PC-3 (cell line): Measurements from ENCODE around the gene SLC38A10. TPM values are rescaled to one million over a fixed set of nuclear protein-coding genes. Genes with fewer than 3 reads are reported as not detected.

Experiments used
- ATAC-seq: fragments of 200-7000 bp; cut with Tn5 transposase; 2 replicates; pipeline ENCODE4 v1.9.1; 2020; ENCODE audit warnings: mild to moderate bottlenecking, moderate library complexity
- BruUV-seq: library from RNA; stranded (reverse); fragments of 400-500 nt; replicated peaks from 2 replicates; lab custom pipeline; 2021; lab: Mats Ljungman, UMichigan
- CTCF ChIA-PET: fragments of 300-600 bp; sonication (Branson Sonifier 250); formaldehyde crosslinking; loops from one replicate; lab custom pipeline; 2022; ENCODE audit warnings: antibody characterized with exemption; lab: Charles Lee
- POLR2A ChIA-PET: fragments of 300-600 bp; sonication (Branson Sonifier 250); formaldehyde crosslinking; loops from one replicate; lab custom pipeline; 2022; ENCODE audit warnings: antibody characterized with exemption; ENCODE audit not compliant: unreplicated experiment; lab: Charles Lee
- DNase-seq: peaks from one replicate; pipeline ENCODE4 v3.0.0-alpha.2; 2015
- H2AFZ ChIP-seq: fragments of 300-600 bp; sonication (generic); 2 replicates; pipeline ENCODE4 v1.6.0; 2016; ENCODE audit warnings: antibody characterized with exemption, low read length
- H3F3A ChIP-seq: fragments of 300-600 bp; sonication (generic); one replicate; pipeline ENCODE4 v1.6.0; 2017; ENCODE audit warnings: antibody characterized with exemption, low read length, control low read depth, mild to moderate bottlenecking; ENCODE audit not compliant: unreplicated experiment
- H3K27ac ChIP-seq: fragments of 300-600 bp; sonication (generic); 2 replicates; pipeline ENCODE4 v1.5.1; 2016; ENCODE audit warnings: mild to moderate bottlenecking, low read length
- H3K27me3 ChIP-seq: fragments of 300-600 bp; sonication (generic); 2 replicates; pipeline ENCODE4 v1.6.1; 2016; ENCODE audit warnings: low read length, mixed read lengths
- H3K36me3 ChIP-seq: fragments of 300-600 bp; sonication (generic); 2 replicates; pipeline ENCODE4 v1.6.1; 2016; ENCODE audit warnings: low read depth, mixed run types, low read length, mixed read lengths
- H3K4me1 ChIP-seq: fragments of 300-600 bp; sonication (generic); 2 replicates; pipeline ENCODE4 v1.5.1; 2016; ENCODE audit warnings: low read length; ENCODE audit not compliant: insufficient read depth
- H3K4me2 ChIP-seq: fragments of 300-600 bp; sonication (generic); 2 replicates; pipeline ENCODE4 v1.6.0; 2016; ENCODE audit warnings: low read length
- H3K4me3 ChIP-seq: fragments of 300-600 bp; sonication (generic); 2 replicates; pipeline ENCODE4 v1.5.1; 2016; ENCODE audit warnings: mild to moderate bottlenecking, low read length, mixed read lengths
- H3K79me2 ChIP-seq: fragments of 300-600 bp; sonication (generic); 2 replicates; pipeline ENCODE4 v1.6.1; 2017; ENCODE audit warnings: low read length, mixed read lengths
- H3K9ac ChIP-seq: fragments of 300-600 bp; sonication (generic); 2 replicates; pipeline ENCODE4 v1.6.0; 2016; ENCODE audit warnings: mild to moderate bottlenecking, low read length
- H3K9me2 ChIP-seq: fragments of 300-600 bp; sonication (generic); replicated peaks from 2 replicates; pipeline ENCODE4 v1.6.1; 2016; ENCODE audit warnings: mixed run types, low read length, mixed read lengths
- H3K9me3 ChIP-seq: fragments of 300-600 bp; sonication (generic); 2 replicates; pipeline ENCODE4 v1.6.1; 2016; ENCODE audit warnings: low read length, mixed read lengths
- H4K20me1 ChIP-seq: fragments of 300-600 bp; sonication (generic); 2 replicates; pipeline ENCODE4 v1.6.1; 2016; ENCODE audit warnings: low read length, mixed read lengths
- CTCF ChIP-seq: fragments of 300-600 bp; sonication (generic); conservative IDR thresholded peaks from 2 replicates; pipeline ENCODE4 v1.5.1; 2017; ENCODE audit warnings: antibody characterized with exemption, low read depth, mild to moderate bottlenecking, low read length
- EZH2 ChIP-seq: fragments of 300-600 bp; sonication (generic); IDR thresholded peaks from one replicate; pipeline ENCODE4 v1.6.1; 2017; ENCODE audit warnings: antibody characterized with exemption, mild to moderate bottlenecking, low read length; ENCODE audit not compliant: unreplicated experiment
- EZH2phosphoT487 ChIP-seq: fragments of 300-600 bp; sonication (generic); IDR thresholded peaks from 2 replicates; pipeline ENCODE4 v1.6.1; 2018; ENCODE audit warnings: mild to moderate bottlenecking, antibody characterized with exemption, low read length, borderline replicate concordance
- intact Hi-C: fragments of 100-400 bp; cut with micrococcal nuclease; formaldehyde crosslinking; loops from 2 replicates; pipeline ENCODE4 v1.9.0; 2023
- total RNA-seq: library from RNA; depleted of rRNA; stranded (reverse); fragments of >200 nt; gene quantifications from 2 replicates; pipeline ENCODE4 v1.2.3, GENCODE V29; 2014

SLC38A10 gene
- total RNA-seq, 1 experiment from 2014 or later: 77.8 TPM

- Histone ChIP-seq H3K9ac (no peak overlapping the region), H3K9me3 (no peaks in the 10 kb centered on the region), H3K27me3 (no peaks in the 10 kb centered on the region), H3K4me3 (no peak overlapping the region), H3K27ac (no peak overlapping the region), H4K20me1 (no peaks in the 10 kb centered on the region), H3K4me1 (peaks cover 8% of the 10 kb centered on the region; the same call in 1 of the 2 replicates), H3F3A (no peaks in the 10 kb centered on the region), H3K36me3 (no peaks in the 10 kb centered on the region; the same call in 1 of the 2 replicates), H3K4me2 (no peak overlapping the region), H3K9me2 (no peaks in the 10 kb centered on the region), H3K79me2 (peaks cover 26% of the 10 kb centered on the region), H2AFZ (no peak overlapping the region)
- intact Hi-C loops: no loop called here
- POLR2A ChIA-PET: no interaction called here
- no peak for ATAC-seq
- no peak for DNase-seq
- BruUV-seq: no TSS peak
- TF ChIP-seq EZH2: no peak
- CTCF ChIA-PET: no interaction called here
Observed at GRCh38 chr17:81244358-81245023, 50.6 kb downstream of the SLC38A10 start.

GRCh38 chr17:81243333-81243664, 51.8 kb downstream of the SLC38A10 start:
- H3K9me3 ChIP-seq: no peaks in the 10 kb centered on the region
- DNase-seq: no peak
- H3K27ac ChIP-seq: no peak overlapping the region
- H4K20me1 ChIP-seq: no peaks in the 10 kb centered on the region
- H3K4me1 ChIP-seq: peaks cover 8% of the 10 kb centered on the region; the same call in 1 of the 2 replicates
- intact Hi-C loops: no loop called here
- no peak overlapping the region for H2AFZ ChIP-seq
- TF ChIP-seq CTCF: no peak
- no peaks in the 10 kb centered on the region; the same call in 1 of the 2 replicates for H3K36me3 ChIP-seq
- ChIA-PET POLR2A (no interaction called here), CTCF (no interaction called here)
- no peaks in the 10 kb centered on the region for H3K9me2 ChIP-seq
- H3K4me3 ChIP-seq: no peak overlapping the region
- H3K27me3 ChIP-seq: no peaks in the 10 kb centered on the region
- H3F3A ChIP-seq: no peaks in the 10 kb centered on the region
- peaks cover 33% of the 10 kb centered on the region for H3K79me2 ChIP-seq
- no peak overlapping the region for H3K9ac ChIP-seq
- no TSS peak for BruUV-seq
- no peak overlapping the region for H3K4me2 ChIP-seq
- no peak for ATAC-seq

GRCh38 chr17:81242421-81243332, 52.4 kb downstream of the SLC38A10 start:
- Histone ChIP-seq H3K27me3 (no peaks in the 10 kb centered on the region), H3K27ac (no peak overlapping the region), H3K4me3 (no peak overlapping the region), H3K4me2 (no peak overlapping the region), H2AFZ (no peak overlapping the region), H3K9me3 (no peaks in the 10 kb centered on the region), H3F3A (no peaks in the 10 kb centered on the region), H3K9me2 (no peaks in the 10 kb centered on the region), H3K36me3 (no peaks in the 10 kb centered on the region; the same call in 1 of the 2 replicates), H3K4me1 (peaks cover 14% of the 10 kb centered on the region; the same call in 1 of the 2 replicates), H4K20me1 (no peaks in the 10 kb centered on the region), H3K79me2 (peaks cover 39% of the 10 kb centered on the region), H3K9ac (no peak overlapping the region)
- BruUV-seq: no TSS peak
- intact Hi-C loops: no loop called here
- TF ChIP-seq EZH2phosphoT487 (no peak), CTCF (no peak), EZH2 (no peak)
- ChIA-PET POLR2A (interaction anchor here (0.6 kb wide), 1 partner anchor 286 kb away, joined by 3 read pairs; the partner anchor contains the start of gene FSCN2), CTCF (interaction anchor here (0.6 kb wide), 1 partner anchor 20 kb away, joined by 4 read pairs; no protein-coding TSS in a partner anchor)
- DNase-seq (no peak), ATAC-seq (no peak)
